ENCODE measurements around the gene HOXC10. TPM values are rescaled to one million over a fixed set of nuclear protein-coding genes. Genes with fewer than 3 reads are reported as not detected.

HOXC10 gene
- total RNA-seq, 2 experiments from 2014 or later, result not detected

GRCh38 chr12:53980104-53980801, 4.7 kb upstream of the HOXC10 start:
- peaks cover 87% of the 10 kb centered on the region for H3K27me3 Mint-ChIP-seq
- ChIA-PET CTCF (interaction anchor here (0.5 to 2.7 kb wide), 5 partner anchors 25 to 278 kb away, joined by 3 to 10 read pairs (median 4); no protein-coding TSS in a partner anchor), POLR2A (no interaction called here)
- TF ChIP-seq CTCF (IDR thresholded peaks at IDR 0.05), result peak; percentile 41
- H3K9me3 Mint-ChIP-seq, result no peaks in the 10 kb centered on the region
- intact Hi-C loops (cut with micrococcal nuclease), result no loop called here
- DNase-seq, result no peak
- H3K27ac Mint-ChIP-seq, result no peak overlapping the region
- ATAC-seq, result no peak
- no peaks in the 10 kb centered on the region for H3K36me3 Mint-ChIP-seq (ENCODE audit: low read depth)
- peaks cover 13% of the 10 kb centered on the region for H3K4me1 Mint-ChIP-seq (ENCODE audit: low read depth)
- H3K4me3 Mint-ChIP-seq, result no peak overlapping the region

DNA sequence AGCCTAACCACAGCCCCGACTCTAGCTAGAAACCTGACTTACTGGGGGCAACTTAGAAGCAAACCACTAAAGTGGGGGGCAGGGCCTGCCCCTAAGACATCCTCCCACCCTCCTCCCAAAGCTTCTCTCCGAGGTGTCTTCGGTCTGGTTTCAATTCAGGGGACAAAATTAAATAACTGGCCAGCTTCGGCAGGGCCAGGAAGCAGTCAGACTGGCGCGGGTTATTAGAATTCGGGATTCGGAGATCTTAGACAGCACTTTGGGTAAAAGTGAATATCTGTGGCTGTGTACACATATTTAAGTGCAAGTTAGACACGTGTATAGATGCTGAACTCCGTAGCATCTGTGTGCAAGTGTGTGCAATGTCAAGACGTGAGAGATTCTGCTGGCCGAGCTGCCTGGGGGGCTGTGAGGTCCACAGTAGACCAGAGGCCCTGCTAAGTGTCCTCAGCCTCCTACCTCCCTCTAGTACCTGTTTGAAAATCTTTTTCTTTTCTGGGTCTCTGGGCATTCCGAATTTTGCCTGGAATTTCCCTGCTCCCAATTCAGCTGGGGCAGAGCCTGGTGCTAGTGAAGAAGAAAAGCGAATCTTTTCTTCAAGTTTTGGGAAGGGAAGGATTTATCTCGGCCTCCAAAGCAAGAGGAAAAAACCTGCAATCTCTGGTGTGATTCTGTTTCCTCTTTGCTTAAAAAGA, 4.0 kb upstream of the HOXC10 start:
- Mint-ChIP-seq H3K4me3 (no peak overlapping the region), H3K36me3 (ENCODE audit: low read depth) (no peaks in the 10 kb centered on the region), H3K27me3 (peaks cover 87% of the 10 kb centered on the region), H3K9me3 (no peaks in the 10 kb centered on the region), H3K27ac (no peak overlapping the region), H3K4me1 (ENCODE audit: low read depth) (peaks cover 10% of the 10 kb centered on the region)
- no peak for TF ChIP-seq CTCF (IDR thresholded peaks at IDR 0.05)
- intact Hi-C loops (cut with micrococcal nuclease), result no loop called here
- DNase-seq (no peak), ATAC-seq (no peak)
- POLR2A ChIA-PET, result no interaction called here
- CTCF ChIA-PET, result interaction anchor here (0.5 to 2.7 kb wide), 5 partner anchors 24 to 279 kb away, joined by 3 to 10 read pairs (median 4); no protein-coding TSS in a partner anchor

DNA sequence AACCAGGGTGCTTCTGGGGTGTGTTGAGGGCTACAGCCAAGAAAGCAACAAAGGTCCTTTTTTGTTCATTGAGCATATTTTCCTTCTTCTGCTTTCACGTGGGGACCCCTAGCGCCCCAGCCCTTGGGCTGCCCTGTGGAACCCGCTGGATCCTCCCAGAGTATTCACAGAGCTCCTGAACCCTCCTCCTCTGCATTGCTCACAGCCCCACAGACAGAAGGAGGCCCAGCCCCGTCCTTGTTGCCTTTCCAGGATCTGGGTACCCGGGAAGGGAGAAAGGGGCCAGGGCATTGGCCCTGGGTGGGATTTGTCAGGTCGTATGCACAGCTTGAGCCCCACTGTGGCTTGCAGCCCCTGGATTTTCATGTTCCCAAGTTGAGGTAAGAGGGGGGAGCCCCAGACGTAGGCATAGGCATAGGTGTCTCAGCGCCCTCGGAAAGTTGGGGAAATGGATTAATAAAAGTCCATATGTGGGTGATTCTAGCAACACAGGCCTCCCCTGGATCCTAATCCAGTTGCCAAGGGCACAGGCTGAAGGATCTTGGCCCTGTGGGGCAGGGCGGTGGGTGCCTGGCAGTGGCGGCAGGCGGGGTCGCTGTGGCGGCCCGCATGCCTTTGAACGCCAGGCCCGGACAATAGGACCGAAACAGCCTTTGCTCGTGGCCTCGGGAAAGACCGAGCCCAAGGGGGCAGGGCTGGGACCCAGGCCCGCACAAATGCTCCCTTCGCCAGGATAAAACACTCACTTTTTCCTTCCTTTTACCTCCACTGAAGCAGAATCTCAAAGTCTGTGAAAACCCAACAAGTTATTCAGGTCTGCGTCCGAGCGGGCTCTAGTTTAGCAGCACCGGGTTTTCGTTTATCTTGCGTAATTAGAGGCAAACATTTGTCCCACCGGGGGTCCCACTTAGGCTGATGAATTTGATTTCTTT, 3.0 kb upstream of the HOXC10 start:
- TF ChIP-seq CTCF (IDR thresholded peaks at IDR 0.05), result no peak
- ChIA-PET POLR2A (no interaction called here), CTCF (interaction anchor here (2.7 kb wide), 1 partner anchor 23 kb away, joined by 10 read pairs; no protein-coding TSS in a partner anchor)
- ATAC-seq (no peak), DNase-seq (no peak)
- Mint-ChIP-seq H3K36me3 (ENCODE audit: low read depth) (no peaks in the 10 kb centered on the region), H3K27me3 (peaks cover 89% of the 10 kb centered on the region), H3K4me3 (no peak overlapping the region), H3K27ac (no peak overlapping the region), H3K4me1 (ENCODE audit: low read depth) (peaks cover 13% of the 10 kb centered on the region), H3K9me3 (no peaks in the 10 kb centered on the region)
- intact Hi-C loops (cut with micrococcal nuclease), result no loop called here

DNA sequence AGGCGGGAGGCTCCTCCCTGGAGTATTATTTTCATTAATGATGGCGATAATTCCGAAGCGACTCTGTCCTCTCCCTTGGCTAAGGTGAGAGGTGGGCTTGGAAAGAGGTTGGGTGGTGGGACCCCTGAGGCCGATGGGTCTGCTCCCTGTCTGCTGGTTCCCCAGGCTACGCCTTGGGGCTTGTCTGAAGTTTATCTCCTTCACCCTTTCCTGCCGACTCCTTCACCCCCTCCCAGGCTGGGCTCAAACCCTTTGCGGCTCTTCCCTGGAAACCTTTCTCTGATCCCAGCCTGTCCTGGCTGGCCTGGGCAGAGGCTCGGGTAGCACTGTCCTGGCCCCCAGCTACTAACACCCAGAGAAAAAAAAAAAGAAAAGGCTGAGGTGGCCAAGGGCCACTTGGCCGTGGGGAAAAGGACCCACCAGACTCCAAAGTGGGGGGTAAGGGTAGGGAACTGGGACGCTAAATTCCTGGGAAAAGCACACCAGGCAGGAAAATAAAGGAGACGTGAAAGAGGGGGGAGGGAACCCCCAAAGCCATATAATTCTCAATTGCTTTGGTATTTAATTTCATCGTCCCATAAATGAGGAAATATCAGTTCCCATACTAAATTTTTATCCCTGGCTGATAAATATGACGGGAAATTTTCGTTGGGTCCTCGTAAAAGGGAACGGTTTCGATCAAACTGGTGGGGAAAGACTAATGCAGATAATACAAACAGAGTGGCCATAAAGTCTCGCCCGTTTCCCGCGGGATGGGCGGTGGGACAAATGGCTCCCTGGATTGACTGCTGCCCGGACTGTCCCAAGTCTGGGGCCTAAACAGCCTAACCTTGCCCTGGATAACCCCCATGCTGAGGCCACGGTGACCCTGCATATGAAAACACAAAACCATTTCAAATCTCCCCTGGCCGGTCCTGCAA, 2.0 kb upstream of the HOXC10 start:
- H3K4me3 Mint-ChIP-seq, result no peak overlapping the region
- no peak overlapping the region for H3K27ac Mint-ChIP-seq
- H3K4me1 Mint-ChIP-seq (ENCODE audit: low read depth), result peaks cover 13% of the 10 kb centered on the region
- TF ChIP-seq CTCF (IDR thresholded peaks at IDR 0.05), result no peak
- CTCF ChIA-PET, result no interaction called here
- H3K27me3 Mint-ChIP-seq, result peaks cover 91% of the 10 kb centered on the region
- DNase-seq (no peak), ATAC-seq (no peak)
- H3K9me3 Mint-ChIP-seq, result no peaks in the 10 kb centered on the region
- no peaks in the 10 kb centered on the region for H3K36me3 Mint-ChIP-seq (ENCODE audit: low read depth)
- POLR2A ChIA-PET, result no interaction called here
- intact Hi-C loops (cut with micrococcal nuclease), result no loop called here

All from activated CD8-positive, alpha-beta T cell treated with anti-CD3 and anti-CD28 coated beads for 36 hours (primary cell).